ENCODE data around the gene SDK1. TPM values are rescaled to one million over a fixed set of nuclear protein-coding genes. Genes with fewer than 3 reads are reported as not detected.

SDK1 gene
- total and polyA plus RNA-seq, 2 of the 8 experiments (the other 6 are each of a cell fraction or from before 2014, with no cell fraction given): 3.3 to 7.2 TPM

DNA sequence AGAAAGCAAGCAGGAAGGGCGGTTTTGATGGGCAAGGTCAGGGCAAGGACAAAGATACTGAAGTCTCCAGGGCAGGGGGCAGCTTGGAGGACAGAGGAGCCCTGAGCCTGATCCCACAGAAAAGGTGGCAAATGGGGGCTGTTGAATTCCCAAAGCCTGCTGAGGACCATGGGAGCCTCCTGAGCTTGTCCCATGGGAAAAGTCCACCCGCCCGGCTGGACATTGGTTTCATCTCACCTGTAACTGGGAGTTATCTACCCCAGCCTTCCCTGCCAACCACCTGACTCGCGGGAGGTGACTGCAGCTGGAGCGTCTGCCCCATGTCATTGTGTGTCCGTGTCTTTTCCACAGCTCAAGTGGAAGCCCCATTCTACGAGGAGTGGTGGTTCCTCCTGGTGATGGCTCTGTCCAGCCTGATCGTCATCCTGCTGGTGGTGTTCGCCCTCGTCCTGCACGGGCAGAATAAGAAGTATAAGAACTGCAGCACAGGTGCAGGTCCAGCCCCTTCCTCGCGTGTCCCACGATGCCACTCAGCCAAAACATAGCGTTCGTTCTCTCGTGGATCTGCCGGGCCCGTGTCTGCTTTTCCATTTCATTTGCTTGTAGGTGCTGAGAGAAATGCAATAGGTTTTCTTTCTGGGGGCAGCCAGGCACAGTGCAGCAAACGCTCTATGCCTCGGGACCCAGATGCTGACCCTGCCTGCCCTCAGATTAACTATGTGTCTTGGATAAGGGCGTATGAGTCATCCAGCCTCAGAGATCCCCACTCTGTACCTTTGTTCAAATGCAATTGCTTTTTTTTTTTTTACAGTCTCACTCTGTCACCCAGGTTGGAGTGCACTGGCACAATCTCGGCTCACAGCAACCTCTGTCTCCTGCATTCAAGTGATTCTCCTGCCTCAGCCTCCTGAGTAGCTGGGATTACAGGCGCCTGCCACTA, 936.5 kb downstream of the SDK1 start:
- Histone ChIP-seq H4K8ac (ENCODE audit: extremely low read depth, insufficient read depth, low read length) (no peak overlapping the region; the same call in 1 of the 2 replicates), H3K4me3 (ENCODE audit: extremely low read depth in 1 of 4, insufficient read depth in 2 of 4, low read depth in 3 of 4, low read length in 4 of 4) (no peak overlapping the region), H3K36me3 (ENCODE audit: control insufficient read depth in 2 of 4, insufficient read depth in 4 of 4, low read length in 3 of 4) (no peaks in the 10 kb centered on the region), H3K56ac (replicated peaks; ENCODE audit: insufficient read length, low read depth, low read length) (no peak overlapping the region), H3K27me3 (replicated peaks in 1 of 4; ENCODE audit: control insufficient read depth in 3 of 4, extremely low read depth in 1 of 4, insufficient read depth in 3 of 4, low read length in 3 of 4) (no peaks in the 10 kb centered on the region), H3K4me2 (ENCODE audit: insufficient read depth in 1 of 2, low read depth in 2 of 2, low read length in 2 of 2) (no peak overlapping the region), H3K23ac (ENCODE audit: insufficient read length) (no peak overlapping the region), H2AFZ (ENCODE audit: low read length) (no peak overlapping the region), H4K20me1 (replicated peaks in 1 of 2; ENCODE audit: control insufficient read depth in 1 of 2, insufficient read depth in 2 of 2, low read length in 2 of 2) (no peaks in the 10 kb centered on the region), H4K91ac (replicated peaks; ENCODE audit: insufficient read length, low read length) (no peak overlapping the region), H2AK5ac (ENCODE audit: low read depth, low read length) (0 out of 2 replicates have a peak overlapping the region, but pooled peaks have one; percentile 24), H3K23me2 (ENCODE audit: low read depth, low read length) (peaks cover 3% of the 10 kb centered on the region; the same call in 1 of the 2 replicates), H2BK12ac (ENCODE audit: low read depth, low read length) (no peak overlapping the region), H3K18ac (ENCODE audit: extremely low read depth, low read length) (no peak overlapping the region), H2BK15ac (ENCODE audit: low read length) (no peak overlapping the region), H3K9me3 (ENCODE audit: insufficient read depth in 2 of 2, low read depth in 1 of 2, low read length in 1 of 2) (no peaks in the 10 kb centered on the region), H3K9ac (replicated peaks in 1 of 4; ENCODE audit: extremely low read depth in 1 of 4, low read depth in 3 of 4, low read length in 3 of 4) (no peak overlapping the region), H2BK20ac (ENCODE audit: low read length) (no peak overlapping the region), H2BK5ac (ENCODE audit: low read depth, low read length) (no peak overlapping the region), H3K14ac (ENCODE audit: insufficient read length) (no peak overlapping the region), H3K4ac (replicated peaks; ENCODE audit: insufficient read length, low read depth, low read length) (no peak overlapping the region), H2BK120ac (replicated peaks; ENCODE audit: low read depth, low read length) (no peak overlapping the region), H3K4me1 (replicated peaks in 1 of 4; ENCODE audit: control insufficient read depth in 3 of 4, insufficient read depth in 4 of 4, low read length in 3 of 4) (peaks cover 4 to 15% (median 11%) of the 10 kb centered on the region in 4 experiments), H3K79me1 (ENCODE audit: low read depth, low read length) (no peaks in the 10 kb centered on the region), H3K79me2 (ENCODE audit: control insufficient read depth in 1 of 2, insufficient read depth in 2 of 2, low read length in 2 of 2) (no peaks in the 10 kb centered on the region), H3K27ac (ENCODE audit: low read depth, low read length) (no peak overlapping the region), H4K5ac (ENCODE audit: insufficient read length, low read depth, low read length) (no peak overlapping the region)
- no peak for FAIRE-seq
- DNase-seq (ENCODE audit: low read depth in 1 of 2, low spot score in 2 of 2): no peak
- ChIA-PET POLR2A (ENCODE audit: partially characterized antibody) (no interaction called here), CTCF (ENCODE audit: partially characterized antibody) (no interaction called here)
- 93% methylated on average over 25 of the region's 25 CpGs; no CpG with 5 or more reads in 1 of the 2 experiments for WGBS, 2 experiments (ENCODE audit: extremely low coverage in 1 of 2, insufficient coverage in 1 of 2, insufficient read length in 1 of 2, insufficient replicate concordance in 2 of 2, low coverage in 1 of 2, low lambda C conversion rate in 2 of 2, missing lambda C conversion rate in 1 of 2)
- TF ChIP-seq POLR2A (IDR thresholded peaks at IDR 0.05; ENCODE audit: control extremely low read depth in 1 of 2, low read depth in 2 of 2, low read length in 2 of 2) (no peak), KDM5A (IDR thresholded peaks at IDR 0.05; ENCODE audit: low read length) (no peak), BCL11A (IDR thresholded peaks at IDR 0.05; ENCODE audit: low read depth in 2 of 2, low read length in 2 of 2) (no peak), GABPA (IDR thresholded peaks at IDR 0.05; ENCODE audit: borderline replicate concordance, insufficient read depth, low read length) (no peak), ZNF274 (IDR thresholded peaks at IDR 0.05; ENCODE audit: borderline replicate concordance, extremely low read depth, low read length) (no peak), SRF (IDR thresholded peaks at IDR 0.05; ENCODE audit: low read depth, low read length) (no peak)
